Hepatocyte (in vitro differentiated cells): Measurements from ENCODE around the gene TRPV3.

ENCODE experiments used
- CTCF ChIP-seq: fragments of 200-600 bp; sonication (generic); IDR thresholded peaks from 2 replicates; pipeline ENCODE4 v1.5.1; 2016; ENCODE audit warnings: antibody characterized with exemption, mild to moderate bottlenecking; ENCODE audit not compliant: poor library complexity
- EZH2 ChIP-seq: fragments of 200-600 bp; sonication (generic); IDR thresholded peaks from 2 replicates; pipeline ENCODE4 v1.6.1; 2016; ENCODE audit warnings: antibody characterized with exemption, mild to moderate bottlenecking, borderline replicate concordance

GRCh38 chr17:3590768-3591167, 33.2 kb upstream of the TRPV3 start:
- TF ChIP-seq CTCF (no peak), EZH2 (no peak)
